ENCODE measurements around the gene ASB2. TPM values are rescaled to one million over a fixed set of nuclear protein-coding genes. Genes with fewer than 3 reads are reported as not detected.

Gene ASB2
- total and polyA plus RNA-seq, 2 donors (not counting 1 experiment from before 2014, with no cell fraction given), result 0.99 to 1.5 TPM

DNA sequence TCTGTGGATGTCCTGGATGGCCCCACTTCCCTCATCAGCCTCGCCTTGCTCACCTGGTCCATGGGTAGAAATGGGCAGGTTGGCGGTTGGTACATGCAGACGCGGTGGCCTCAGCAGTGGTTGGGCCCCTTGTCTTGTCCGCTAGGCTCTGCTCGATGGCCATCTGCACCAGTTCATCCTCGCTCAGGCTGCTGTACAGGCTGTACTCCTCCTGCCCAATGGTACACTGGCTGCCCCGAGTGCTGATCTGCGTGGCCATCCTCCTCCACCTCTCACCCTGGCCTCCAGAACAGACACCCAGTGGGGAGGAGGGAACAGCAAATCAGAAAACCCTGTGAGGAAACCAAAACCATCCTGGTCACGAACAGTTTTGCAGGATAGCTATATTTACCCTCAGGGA is 12.1 kb downstream of the ASB2 start:
- Histone ChIP-seq H3K4me3 (replicated peaks in 1 of 4; ENCODE audit: control extremely low read depth in 1 of 4, insufficient read depth in 1 of 4, low read depth in 3 of 4, low read length in 4 of 4) (no peak overlapping the region), H3K9me3 (ENCODE audit: control insufficient read depth, insufficient read depth, low read depth, low read length) (no peaks in the 10 kb centered on the region), H3K36me3 (ENCODE audit: control insufficient read depth, insufficient read depth, low read length) (no peaks in the 10 kb centered on the region), H3K4me2 (ENCODE audit: extremely low read depth, insufficient read depth, low read length) (no peak overlapping the region), H3K4me1 (ENCODE audit: control insufficient read depth, extremely low read depth, insufficient read depth, low read length) (peaks cover 8% of the 10 kb centered on the region), H3K9ac (ENCODE audit: insufficient read depth, low read length) (no peak overlapping the region), H3K27ac (ENCODE audit: insufficient read depth, low read length) (no peak overlapping the region), H2AFZ (ENCODE audit: low read length) (no peak overlapping the region), H3K27me3 (ENCODE audit: control insufficient read depth, insufficient read depth, low read length) (no peaks in the 10 kb centered on the region), H4K20me1 (ENCODE audit: control insufficient read depth, extremely low read depth, insufficient read depth, low read length) (no peaks in the 10 kb centered on the region), H3K79me2 (ENCODE audit: control insufficient read depth, insufficient read depth, low read length) (no peaks in the 10 kb centered on the region)
- TF ChIP-seq EZH2 (IDR thresholded peaks at IDR 0.05; ENCODE audit: low read length, missing control alignments), result no peak
- TF ChIP-seq, protein P1, sequence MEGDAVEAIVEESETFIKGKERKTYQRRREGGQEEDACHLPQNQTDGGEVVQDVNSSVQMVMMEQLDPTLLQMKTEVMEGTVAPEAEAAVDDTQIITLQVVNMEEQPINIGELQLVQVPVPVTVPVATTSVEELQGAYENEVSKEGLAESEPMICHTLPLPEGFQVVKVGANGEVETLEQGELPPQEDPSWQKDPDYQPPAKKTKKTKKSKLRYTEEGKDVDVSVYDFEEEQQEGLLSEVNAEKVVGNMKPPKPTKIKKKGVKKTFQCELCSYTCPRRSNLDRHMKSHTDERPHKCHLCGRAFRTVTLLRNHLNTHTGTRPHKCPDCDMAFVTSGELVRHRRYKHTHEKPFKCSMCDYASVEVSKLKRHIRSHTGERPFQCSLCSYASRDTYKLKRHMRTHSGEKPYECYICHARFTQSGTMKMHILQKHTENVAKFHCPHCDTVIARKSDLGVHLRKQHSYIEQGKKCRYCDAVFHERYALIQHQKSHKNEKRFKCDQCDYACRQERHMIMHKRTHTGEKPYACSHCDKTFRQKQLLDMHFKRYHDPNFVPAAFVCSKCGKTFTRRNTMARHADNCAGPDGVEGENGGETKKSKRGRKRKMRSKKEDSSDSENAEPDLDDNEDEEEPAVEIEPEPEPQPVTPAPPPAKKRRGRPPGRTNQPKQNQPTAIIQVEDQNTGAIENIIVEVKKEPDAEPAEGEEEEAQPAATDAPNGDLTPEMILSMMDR (conservative IDR thresholded peaks at IDR 0.05 in 1 of 2, IDR thresholded peaks at IDR 0.05 in 1 of 2; ENCODE audit: low read depth in 1 of 2, low read length in 2 of 2), result no peak
- DNase-seq (ENCODE audit: low read depth in 2 of 2), result no peak

DNA sequence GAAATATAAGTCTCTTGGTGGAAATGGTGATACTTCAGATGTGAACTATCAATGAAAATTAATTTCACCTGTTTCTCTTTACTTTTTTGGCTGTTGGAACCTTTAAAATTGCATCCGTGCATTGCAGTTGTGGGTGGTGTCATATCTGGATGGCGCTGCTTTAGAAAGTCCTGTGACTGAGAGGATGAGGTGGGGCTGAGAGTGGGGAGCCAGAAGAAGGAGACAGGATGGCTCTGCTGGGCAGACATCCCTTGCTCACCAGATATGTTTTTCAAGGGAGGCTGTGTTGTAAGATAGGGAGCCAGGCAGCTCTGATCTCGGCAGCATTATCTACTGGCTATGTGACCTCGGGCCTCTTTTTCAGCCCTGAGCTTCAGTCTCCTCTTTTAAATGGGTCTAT is 12.7 kb downstream of the ASB2 start:
- H3K9me3 ChIP-seq (ENCODE audit: control insufficient read depth, insufficient read depth, low read depth, low read length), result no peaks in the 10 kb centered on the region
- no peak for DNase-seq (ENCODE audit: low read depth in 2 of 2)
- no peaks in the 10 kb centered on the region for H3K36me3 ChIP-seq (ENCODE audit: control insufficient read depth, insufficient read depth, low read length)
- H3K27ac ChIP-seq (ENCODE audit: insufficient read depth, low read length), result no peak overlapping the region
- H4K20me1 ChIP-seq (ENCODE audit: control insufficient read depth, extremely low read depth, insufficient read depth, low read length), result no peaks in the 10 kb centered on the region
- H2AFZ ChIP-seq (ENCODE audit: low read length), result no peak overlapping the region
- no peak overlapping the region for H3K4me2 ChIP-seq (ENCODE audit: extremely low read depth, insufficient read depth, low read length)
- no peak overlapping the region for H3K4me3 ChIP-seq (replicated peaks in 1 of 4; ENCODE audit: control extremely low read depth in 1 of 4, insufficient read depth in 1 of 4, low read depth in 3 of 4, low read length in 4 of 4)
- H3K4me1 ChIP-seq (ENCODE audit: control insufficient read depth, extremely low read depth, insufficient read depth, low read length), result peaks cover 8% of the 10 kb centered on the region
- no peaks in the 10 kb centered on the region for H3K27me3 ChIP-seq (ENCODE audit: control insufficient read depth, insufficient read depth, low read length)
- H3K79me2 ChIP-seq (ENCODE audit: control insufficient read depth, insufficient read depth, low read length), result no peaks in the 10 kb centered on the region
- TF ChIP-seq EZH2 (IDR thresholded peaks at IDR 0.05; ENCODE audit: low read length, missing control alignments), result no peak
- TF ChIP-seq, protein P1 (conservative IDR thresholded peaks at IDR 0.05 in 1 of 2, IDR thresholded peaks at IDR 0.05 in 1 of 2; ENCODE audit: low read depth in 1 of 2, low read length in 2 of 2), result no peak
- no peak overlapping the region for H3K9ac ChIP-seq (ENCODE audit: insufficient read depth, low read length)

DNA sequence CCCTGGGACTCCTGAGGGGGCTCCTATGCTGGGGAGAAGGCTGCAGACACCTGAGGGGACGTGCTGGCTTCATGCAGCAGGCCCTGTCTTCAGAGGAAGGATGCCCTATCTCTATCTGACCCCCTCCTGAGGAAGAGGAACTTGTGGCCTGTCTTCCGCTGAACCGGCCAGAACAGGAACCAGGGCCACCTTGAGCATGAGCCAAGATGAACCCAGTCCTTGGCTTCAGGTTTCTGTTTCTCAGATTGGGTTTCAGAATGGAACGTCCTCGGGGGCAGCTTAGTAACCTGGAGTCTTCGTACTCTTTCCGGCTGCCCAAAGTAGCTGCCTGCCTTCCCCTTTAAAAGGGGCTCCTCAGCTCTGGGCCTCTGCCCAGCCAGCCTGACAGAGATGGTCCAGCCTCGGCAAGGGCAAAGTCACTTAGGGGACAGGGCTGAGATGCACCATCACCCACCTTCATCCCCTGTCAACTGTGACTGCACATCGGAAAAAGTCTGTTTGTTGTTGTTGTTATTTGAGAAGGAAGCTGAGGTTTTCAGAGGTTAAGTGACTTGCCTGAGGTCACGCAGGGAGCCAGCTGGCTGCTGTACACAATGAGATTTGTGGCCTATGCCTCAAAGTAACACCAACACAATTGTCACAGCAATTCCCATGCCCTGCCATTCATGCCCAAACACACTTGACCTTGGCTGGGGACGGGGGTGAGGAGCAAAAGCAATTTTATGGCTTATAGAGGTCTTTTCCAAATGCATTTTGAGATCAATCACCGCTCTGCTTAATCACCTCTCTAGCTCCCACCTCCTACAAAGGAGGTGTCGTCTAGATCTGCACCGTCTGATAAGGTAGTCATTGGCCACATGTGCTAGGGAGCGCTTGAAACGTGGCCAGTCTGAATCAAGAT is 13.4 kb downstream of the ASB2 start:
- no peak overlapping the region for H3K27ac ChIP-seq (ENCODE audit: insufficient read depth, low read length)
- H3K27me3 ChIP-seq (ENCODE audit: control insufficient read depth, insufficient read depth, low read length), result no peaks in the 10 kb centered on the region
- no peak overlapping the region for H3K4me3 ChIP-seq (replicated peaks in 1 of 4; ENCODE audit: control extremely low read depth in 1 of 4, insufficient read depth in 1 of 4, low read depth in 3 of 4, low read length in 4 of 4)
- TF ChIP-seq, protein P1 (conservative IDR thresholded peaks at IDR 0.05 in 1 of 2, IDR thresholded peaks at IDR 0.05 in 1 of 2; ENCODE audit: low read depth in 1 of 2, low read length in 2 of 2), result no peak
- TF ChIP-seq EZH2 (IDR thresholded peaks at IDR 0.05; ENCODE audit: low read length, missing control alignments), result no peak
- no peak overlapping the region for H3K4me2 ChIP-seq (ENCODE audit: extremely low read depth, insufficient read depth, low read length)
- no peak overlapping the region for H2AFZ ChIP-seq (ENCODE audit: low read length)
- H3K9ac ChIP-seq (ENCODE audit: insufficient read depth, low read length), result no peak overlapping the region
- H3K79me2 ChIP-seq (ENCODE audit: control insufficient read depth, insufficient read depth, low read length), result no peaks in the 10 kb centered on the region
- no peaks in the 10 kb centered on the region for H4K20me1 ChIP-seq (ENCODE audit: control insufficient read depth, extremely low read depth, insufficient read depth, low read length)
- DNase-seq (ENCODE audit: low read depth in 2 of 2), result peak in 1 of 2 donors; percentile 31
- H3K9me3 ChIP-seq (ENCODE audit: control insufficient read depth, insufficient read depth, low read depth, low read length), result no peaks in the 10 kb centered on the region
- H3K36me3 ChIP-seq (ENCODE audit: control insufficient read depth, insufficient read depth, low read length), result no peaks in the 10 kb centered on the region
- peaks cover 8% of the 10 kb centered on the region for H3K4me1 ChIP-seq (ENCODE audit: control insufficient read depth, extremely low read depth, insufficient read depth, low read length)
